Kidney epithelial cell (primary cell): ENCODE measurements around the gene SLC38A1. TPM values are rescaled to one million over a fixed set of nuclear protein-coding genes. Genes with fewer than 3 reads are reported as not detected.
A peak's percentile ranks its signal among the peaks of the same experiment; 100 is the strongest.

Experiments
- DNase-seq: peaks from one replicate; pipeline ENCODE4 v3.0.0-alpha.2; 2010; ENCODE audit warnings: low read depth
- H3K27me3 ChIP-seq: 2 replicates; pipeline ENCODE4 v1.6.0; 2011; ENCODE audit warnings: low read length; ENCODE audit not compliant: control insufficient read depth, insufficient read depth
- H3K36me3 ChIP-seq: 2 replicates; pipeline ENCODE4 v1.5.1; 2011; ENCODE audit warnings: low read length; ENCODE audit not compliant: control insufficient read depth, insufficient read depth
- H3K4me3 ChIP-seq: 2 replicates; pipeline ENCODE4 v1.5.1; 2011; ENCODE audit warnings: low read depth, mild to moderate bottlenecking, control low read depth, low read length
- CTCF ChIP-seq: IDR thresholded peaks from 2 replicates; pipeline ENCODE4 v1.5.1; 2011; ENCODE audit warnings: mild to moderate bottlenecking, moderate library complexity, low read length, control low read depth, inconsistent platforms; ENCODE audit not compliant: insufficient read depth, poor library complexity, severe bottlenecking
- total RNA-seq: library from RNA; depleted of rRNA; stranded (reverse); fragments of >200 nt; gene quantifications from 2 replicates; pipeline ENCODE4 v1.2.3, GENCODE V29; 2015

SLC38A1 gene
- total RNA-seq, 1 donor from 2014 or later, result 245 TPM

GRCh38 chr12:46276756-46277155, 7.9 kb upstream of the SLC38A1 start:
- no peaks in the 10 kb centered on the region for H3K27me3 ChIP-seq
- no peak for TF ChIP-seq CTCF
- no peak overlapping the region for H3K4me3 ChIP-seq
- H3K36me3 ChIP-seq, result no peaks in the 10 kb centered on the region
- no peak for DNase-seq

DNA sequence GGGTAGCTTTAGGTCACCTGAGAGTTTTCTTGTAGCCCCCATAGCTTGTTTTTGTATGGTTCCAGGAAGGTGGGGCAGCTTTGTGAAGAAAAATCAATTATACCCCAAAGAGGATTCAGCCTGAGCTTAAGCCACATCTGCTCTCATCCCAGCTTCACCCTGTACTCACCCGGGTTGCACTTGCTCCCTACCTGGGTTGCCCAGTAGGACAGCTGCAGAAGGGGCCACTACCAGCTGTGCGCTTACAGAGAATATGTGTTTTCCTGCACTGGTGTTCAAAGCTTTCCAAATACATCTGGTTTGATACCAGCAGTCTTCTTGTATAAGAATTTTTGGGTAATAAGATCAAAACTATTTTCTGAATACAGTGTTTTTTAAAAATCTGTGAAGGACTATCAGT, 3.0 kb upstream of the SLC38A1 start:
- Histone ChIP-seq H3K4me3 (no peak overlapping the region), H3K27me3 (no peaks in the 10 kb centered on the region), H3K36me3 (no peaks in the 10 kb centered on the region)
- TF ChIP-seq CTCF, result no peak
- DNase-seq, result no peak

GRCh38 chr12:46269429-46270241, 792 bp upstream of the SLC38A1 start:
- no peaks in the 10 kb centered on the region for H3K27me3 ChIP-seq
- peak overlapping the region; percentile 80 for H3K4me3 ChIP-seq
- TF ChIP-seq CTCF, result no peak
- no peak for DNase-seq
- no peaks in the 10 kb centered on the region for H3K36me3 ChIP-seq

DNA sequence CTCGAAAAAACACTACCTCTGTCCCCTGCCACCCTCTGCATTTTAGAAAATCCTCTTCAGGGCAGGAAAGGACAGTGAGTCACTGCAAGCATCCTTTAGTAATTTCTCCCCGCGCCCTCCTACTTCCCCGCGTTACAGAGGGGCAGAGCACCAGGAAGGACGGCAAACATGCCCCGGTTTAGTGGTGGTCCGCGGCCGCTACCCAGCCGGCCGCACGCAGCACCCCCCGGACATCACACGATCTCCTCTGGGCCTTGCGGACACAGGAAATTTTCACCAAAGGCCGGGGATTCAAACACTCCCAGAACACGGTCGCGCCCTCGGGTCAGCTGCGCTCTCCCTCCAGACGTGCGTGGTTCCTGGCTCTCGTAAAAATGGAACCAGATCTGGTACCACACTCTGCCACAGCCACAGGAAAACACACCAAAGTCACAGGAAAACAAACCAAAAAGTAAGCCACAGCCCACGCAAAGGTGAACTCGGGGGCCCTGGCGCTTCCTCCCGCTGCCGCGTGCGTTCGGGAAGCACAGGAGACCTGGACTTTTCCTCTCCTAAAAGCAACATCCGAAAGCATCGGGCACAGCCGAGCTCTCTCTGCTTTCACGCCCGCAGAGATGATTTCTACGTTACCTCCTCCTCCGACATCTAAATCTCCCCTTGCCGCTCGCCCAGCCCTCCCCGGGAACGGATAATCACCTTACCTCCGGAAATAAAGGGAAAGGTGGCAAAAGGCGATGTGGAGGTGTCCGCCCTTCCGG, 839 bp downstream of the SLC38A1 start:
- Histone ChIP-seq H3K27me3 (no peaks in the 10 kb centered on the region), H3K36me3 (no peaks in the 10 kb centered on the region), H3K4me3 (peak overlapping the region; percentile 80)
- TF ChIP-seq CTCF, result no peak
- DNase-seq, result no peak

DNA sequence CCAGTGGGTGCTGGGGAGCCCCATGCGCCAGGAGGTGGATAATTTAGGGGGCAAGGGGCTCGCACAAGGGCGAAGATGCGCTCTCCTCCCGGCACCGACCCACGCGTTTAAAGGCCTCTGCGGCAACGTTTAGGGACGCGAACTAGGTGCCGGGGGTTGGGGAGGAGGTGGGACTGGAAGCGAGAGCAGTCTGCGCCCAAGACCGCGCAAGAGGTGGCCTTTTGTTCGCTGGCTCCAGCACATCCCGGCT, 1.3 kb downstream of the SLC38A1 start:
- DNase-seq, result no peak
- TF ChIP-seq CTCF, result no peak
- Histone ChIP-seq H3K27me3 (no peaks in the 10 kb centered on the region), H3K4me3 (peak overlapping the region; percentile 80), H3K36me3 (no peaks in the 10 kb centered on the region)
